Measurements from ENCODE around the gene GCK. TPM values are rescaled to one million over a fixed set of nuclear protein-coding genes. Genes with fewer than 3 reads are reported as not detected.

The GCK gene
- total RNA-seq, 3 donors from 2014 or later: 0.48 to 1.6 TPM; not detected in 1

- peak in 1 of 2 donors; percentile 37 for DNase-seq (ENCODE audit: low spot score in 2 of 2)
- intact Hi-C loops (cut with DNase I; ENCODE audit: low total_unique reads): no loop called here
- no peak overlapping the region for H3K27ac ChIP-seq
- H3K9me3 ChIP-seq: no peaks in the 10 kb centered on the region
- no peak overlapping the region for H3K4me3 ChIP-seq
- no peaks in the 10 kb centered on the region for H3K27me3 ChIP-seq
- no peaks in the 10 kb centered on the region for H3K36me3 ChIP-seq
- TF ChIP-seq CTCF (IDR thresholded peaks at IDR 0.05) (no peak), POLR2AphosphoS5 (IDR thresholded peaks at IDR 0.05) (no peak)
- H3K4me1 ChIP-seq: no peaks in the 10 kb centered on the region
These were observed 27.4 kb upstream of the GCK start for GRCh38 chr7:44216521-44217222.

- DNase-seq (ENCODE audit: low spot score in 2 of 2): peak in 1 of 2 donors; percentile 24
- no peaks in the 10 kb centered on the region for H3K9me3 ChIP-seq
- H3K27ac ChIP-seq: no peak overlapping the region
- no peaks in the 10 kb centered on the region for H3K27me3 ChIP-seq
- intact Hi-C loops (cut with DNase I; ENCODE audit: low total_unique reads): no loop called here
- H3K4me1 ChIP-seq: no peaks in the 10 kb centered on the region
- no peak overlapping the region for H3K4me3 ChIP-seq
- TF ChIP-seq POLR2A (IDR thresholded peaks at IDR 0.05) (no peak), CTCF (IDR thresholded peaks at IDR 0.05) (no peak), POLR2AphosphoS5 (IDR thresholded peaks at IDR 0.05) (no peak)
- peaks cover under 1% of the 10 kb centered on the region for H3K36me3 ChIP-seq
These were observed 26.8 kb upstream of the GCK start for GRCh38 chr7:44216019-44216418.

GRCh38 chr7:44215531-44215930 is 26.3 kb upstream of the GCK start:
- peaks cover 4% of the 10 kb centered on the region for H3K36me3 ChIP-seq
- DNase-seq (ENCODE audit: low spot score in 2 of 2): no peak
- no peak overlapping the region for H3K27ac ChIP-seq
- no peaks in the 10 kb centered on the region for H3K9me3 ChIP-seq
- intact Hi-C loops (cut with DNase I; ENCODE audit: low total_unique reads): no loop called here
- no peaks in the 10 kb centered on the region for H3K27me3 ChIP-seq
- H3K4me3 ChIP-seq: no peak overlapping the region
- TF ChIP-seq POLR2A (IDR thresholded peaks at IDR 0.05) (no peak), POLR2AphosphoS5 (IDR thresholded peaks at IDR 0.05) (no peak), CTCF (IDR thresholded peaks at IDR 0.05) (no peak)
- no peaks in the 10 kb centered on the region for H3K4me1 ChIP-seq

- TF ChIP-seq CTCF (IDR thresholded peaks at IDR 0.05) (no peak), POLR2AphosphoS5 (IDR thresholded peaks at IDR 0.05) (no peak), POLR2A (IDR thresholded peaks at IDR 0.05) (no peak)
- DNase-seq (ENCODE audit: low spot score in 2 of 2): peak in 1 of 2 donors; percentile 48
- intact Hi-C loops (cut with DNase I; ENCODE audit: low total_unique reads): no loop called here
- H3K9me3 ChIP-seq: no peaks in the 10 kb centered on the region
- peaks cover 4% of the 10 kb centered on the region for H3K36me3 ChIP-seq
- H3K27ac ChIP-seq: no peak overlapping the region
- no peaks in the 10 kb centered on the region for H3K4me1 ChIP-seq
- H3K4me3 ChIP-seq: no peak overlapping the region
- no peaks in the 10 kb centered on the region for H3K27me3 ChIP-seq
These were observed 24.7 kb upstream of the GCK start for GRCh38 chr7:44213877-44214388.

- Histone ChIP-seq H3K27ac (no peak overlapping the region), H3K36me3 (peaks cover 4% of the 10 kb centered on the region), H3K4me3 (no peak overlapping the region), H3K9me3 (no peaks in the 10 kb centered on the region), H3K4me1 (no peaks in the 10 kb centered on the region), H3K27me3 (no peaks in the 10 kb centered on the region)
- TF ChIP-seq CTCF (IDR thresholded peaks at IDR 0.05) (no peak), POLR2AphosphoS5 (IDR thresholded peaks at IDR 0.05) (no peak), POLR2A (IDR thresholded peaks at IDR 0.05) (no peak)
- intact Hi-C loops (cut with DNase I; ENCODE audit: low total_unique reads): no loop called here
- peak in 1 of 2 donors; percentile 27 for DNase-seq (ENCODE audit: low spot score in 2 of 2)
These were observed 24.1 kb upstream of the GCK start for GRCh38 chr7:44213206-44213876.

All from breast epithelium (tissue), 4 donors.